ENCODE measurements around the gene YIF1A.

The YIF1A gene

DNA sequence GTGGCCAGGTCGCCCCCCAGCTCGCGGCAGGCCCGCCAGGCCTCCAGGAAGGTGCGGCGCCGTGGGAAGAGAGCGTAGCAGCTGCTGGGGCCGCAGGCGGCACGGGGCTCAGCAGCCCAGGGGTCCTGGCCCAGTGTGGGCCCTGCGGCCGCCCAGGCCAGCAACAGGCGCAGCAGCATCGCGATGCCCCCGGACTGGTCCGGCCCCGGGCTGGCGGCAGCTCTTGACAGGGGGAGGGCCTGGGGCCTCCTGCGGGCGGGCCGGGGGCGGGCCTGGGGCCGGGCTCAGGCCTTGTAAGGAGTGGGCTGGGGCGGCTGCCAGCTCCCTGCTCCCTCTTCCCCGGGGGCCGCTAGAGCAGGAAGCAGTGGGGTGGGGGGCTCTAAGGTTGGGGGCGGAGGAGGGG lies 27.9 kb upstream of the YIF1A start, which contains the start of gene CD248:
Gene CD248, minus strand, starts transcription at position 196 of the 403 bp plus-strand sequence. Its CDS starts 17 bp downstream, at position 179.
- Histone ChIP-seq H3K36me3 (ENCODE audit: control insufficient read depth in 1 of 2, insufficient read depth in 2 of 2, low read length in 2 of 2) (no peaks in the 10 kb centered on the region), H3K4me3 (ENCODE audit: low read depth in 1 of 2, low read length in 2 of 2) (peak within 1 kb of the TSS in 1 of 2 donors; percentile 51), H3K9me3 (ENCODE audit: control insufficient read depth in 1 of 2, low read length in 2 of 2) (no peaks in the 10 kb centered on the region), H3K4me1 (ENCODE audit: control insufficient read depth in 1 of 2, insufficient read depth in 2 of 2, low read length in 2 of 2) (peaks cover 14 to 27% of the 10 kb centered on the region in 2 donors), H3K9ac (ENCODE audit: low read depth in 1 of 2, low read length in 2 of 2) (peak within 1 kb of the TSS in 1 of 2 donors; percentile 18), H3K27me3 (ENCODE audit: control insufficient read depth in 1 of 2, insufficient read depth in 2 of 2, low read length in 2 of 2) (no peaks in the 10 kb centered on the region), H3K27ac (ENCODE audit: low read depth, low read length) (peak within 1 kb of the TSS; percentile 61)

GRCh38 chr11:66315921-66316811 lies 27.2 kb upstream of the YIF1A start:
- Histone ChIP-seq H3K36me3 (ENCODE audit: control insufficient read depth in 1 of 2, insufficient read depth in 2 of 2, low read length in 2 of 2) (no peaks in the 10 kb centered on the region), H3K27ac (ENCODE audit: low read depth, low read length) (peak overlapping the region; percentile 44), H3K4me1 (ENCODE audit: control insufficient read depth in 1 of 2, insufficient read depth in 2 of 2, low read length in 2 of 2) (peaks cover 19 to 31% of the 10 kb centered on the region in 2 donors), H3K9me3 (ENCODE audit: control insufficient read depth in 1 of 2, low read length in 2 of 2) (no peaks in the 10 kb centered on the region), H3K27me3 (ENCODE audit: control insufficient read depth in 1 of 2, insufficient read depth in 2 of 2, low read length in 2 of 2) (no peaks in the 10 kb centered on the region), H3K9ac (ENCODE audit: low read depth in 1 of 2, low read length in 2 of 2) (peak overlapping the region in 1 of 2 donors; percentile 18), H3K4me3 (ENCODE audit: low read depth in 1 of 2, low read length in 2 of 2) (peak overlapping the region in 1 of 2 donors; percentile 51)

GRCh38 chr11:66315498-66315885 lies 26.5 kb upstream of the YIF1A start:
- H3K9me3 ChIP-seq (ENCODE audit: control insufficient read depth in 1 of 2, low read length in 2 of 2): no peaks in the 10 kb centered on the region
- H3K27me3 ChIP-seq (ENCODE audit: control insufficient read depth in 1 of 2, insufficient read depth in 2 of 2, low read length in 2 of 2): no peaks in the 10 kb centered on the region
- peak overlapping the region in 1 of 2 donors; percentile 18 for H3K9ac ChIP-seq (ENCODE audit: low read depth in 1 of 2, low read length in 2 of 2)
- no peak overlapping the region for H3K27ac ChIP-seq (ENCODE audit: low read depth, low read length)
- H3K36me3 ChIP-seq (ENCODE audit: control insufficient read depth in 1 of 2, insufficient read depth in 2 of 2, low read length in 2 of 2): no peaks in the 10 kb centered on the region
- peak overlapping the region in 1 of 2 donors; percentile 51 for H3K4me3 ChIP-seq (ENCODE audit: low read depth in 1 of 2, low read length in 2 of 2)
- H3K4me1 ChIP-seq (ENCODE audit: control insufficient read depth in 1 of 2, insufficient read depth in 2 of 2, low read length in 2 of 2): peaks cover 19 to 31% of the 10 kb centered on the region in 2 donors

DNA sequence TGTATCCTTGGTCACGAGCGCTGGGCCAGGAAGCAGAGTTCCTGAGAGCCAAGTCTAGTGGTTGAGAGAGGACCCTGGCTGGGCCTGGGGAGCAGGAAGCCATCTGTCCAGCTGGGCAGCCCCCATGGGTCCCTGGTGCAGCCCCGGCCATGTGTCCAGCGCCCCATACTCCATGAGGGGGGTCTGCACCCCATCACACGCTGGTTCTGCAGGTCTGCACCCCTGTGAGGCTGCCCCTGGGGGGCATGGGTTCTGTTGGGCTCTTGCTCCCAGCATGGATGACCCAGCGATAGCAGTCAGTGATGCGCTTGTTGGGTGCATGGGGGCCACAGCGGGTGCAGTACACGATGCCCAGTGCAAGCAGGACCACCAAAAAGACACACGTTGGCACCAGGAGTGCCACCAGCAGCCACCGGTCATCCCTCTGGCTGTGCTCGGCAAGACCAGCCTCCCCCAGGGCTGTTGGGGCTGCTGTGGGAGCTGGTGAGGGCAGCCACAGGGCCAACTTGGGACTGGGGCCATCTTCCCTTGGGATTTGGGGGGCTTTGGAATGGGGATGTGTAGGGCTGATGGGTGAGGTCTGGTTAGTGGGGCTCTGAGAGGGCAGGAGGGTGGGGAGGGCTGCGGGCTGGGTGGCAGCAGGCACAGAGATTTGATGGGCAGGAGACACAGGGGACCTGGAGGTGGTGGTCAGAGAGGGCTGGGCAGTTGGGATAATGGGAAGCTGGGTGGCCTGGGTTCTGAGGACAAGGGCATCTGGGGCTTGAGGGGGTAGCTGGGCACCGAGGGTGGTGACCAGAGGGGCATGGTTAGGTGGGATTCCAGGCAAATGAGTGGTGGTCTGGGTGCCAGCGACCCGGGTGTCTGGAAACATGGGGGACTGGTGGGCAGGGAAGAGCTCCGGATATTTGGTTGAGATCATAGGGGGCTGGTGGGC lies 25.9 kb upstream of the YIF1A start:
- H3K4me1 ChIP-seq (ENCODE audit: control insufficient read depth in 1 of 2, insufficient read depth in 2 of 2, low read length in 2 of 2): peaks cover 19 to 31% of the 10 kb centered on the region in 2 donors
- no peak overlapping the region for H3K27ac ChIP-seq (ENCODE audit: low read depth, low read length)
- H3K9ac ChIP-seq (ENCODE audit: low read depth in 1 of 2, low read length in 2 of 2): no peak overlapping the region
- H3K36me3 ChIP-seq (ENCODE audit: control insufficient read depth in 1 of 2, insufficient read depth in 2 of 2, low read length in 2 of 2): no peaks in the 10 kb centered on the region
- H3K9me3 ChIP-seq (ENCODE audit: control insufficient read depth in 1 of 2, low read length in 2 of 2): no peaks in the 10 kb centered on the region
- no peak overlapping the region for H3K4me3 ChIP-seq (ENCODE audit: low read depth in 1 of 2, low read length in 2 of 2)
- H3K27me3 ChIP-seq (ENCODE audit: control insufficient read depth in 1 of 2, insufficient read depth in 2 of 2, low read length in 2 of 2): no peaks in the 10 kb centered on the region

- Histone ChIP-seq H3K4me3 (ENCODE audit: low read depth in 1 of 2, low read length in 2 of 2) (no peak overlapping the region), H3K4me1 (ENCODE audit: control insufficient read depth in 1 of 2, insufficient read depth in 2 of 2, low read length in 2 of 2) (peaks cover 19 to 31% of the 10 kb centered on the region in 2 donors), H3K9me3 (ENCODE audit: control insufficient read depth in 1 of 2, low read length in 2 of 2) (no peaks in the 10 kb centered on the region), H3K27ac (ENCODE audit: low read depth, low read length) (no peak overlapping the region), H3K27me3 (ENCODE audit: control insufficient read depth in 1 of 2, insufficient read depth in 2 of 2, low read length in 2 of 2) (no peaks in the 10 kb centered on the region), H3K36me3 (ENCODE audit: control insufficient read depth in 1 of 2, insufficient read depth in 2 of 2, low read length in 2 of 2) (no peaks in the 10 kb centered on the region), H3K9ac (ENCODE audit: low read depth in 1 of 2, low read length in 2 of 2) (no peak overlapping the region)
Observed at GRCh38 chr11:66314186-66314501, 25.2 kb upstream of the YIF1A start.

- H3K9me3 ChIP-seq (ENCODE audit: control insufficient read depth in 1 of 2, low read length in 2 of 2): no peaks in the 10 kb centered on the region
- peaks cover 18 to 26% of the 10 kb centered on the region in 2 donors for H3K4me1 ChIP-seq (ENCODE audit: control insufficient read depth in 1 of 2, insufficient read depth in 2 of 2, low read length in 2 of 2)
- no peaks in the 10 kb centered on the region for H3K27me3 ChIP-seq (ENCODE audit: control insufficient read depth in 1 of 2, insufficient read depth in 2 of 2, low read length in 2 of 2)
- H3K36me3 ChIP-seq (ENCODE audit: control insufficient read depth in 1 of 2, insufficient read depth in 2 of 2, low read length in 2 of 2): no peaks in the 10 kb centered on the region
- peak overlapping the region; percentile 50 to 65 for H3K4me3 ChIP-seq (ENCODE audit: low read depth in 1 of 2, low read length in 2 of 2)
- peak overlapping the region; percentile 47 to 61 for H3K9ac ChIP-seq (ENCODE audit: low read depth in 1 of 2, low read length in 2 of 2)
- peak overlapping the region; percentile 83 for H3K27ac ChIP-seq (ENCODE audit: low read depth, low read length)
Observed at GRCh38 chr11:66313321-66314185, 24.6 kb upstream of the YIF1A start.

DNA sequence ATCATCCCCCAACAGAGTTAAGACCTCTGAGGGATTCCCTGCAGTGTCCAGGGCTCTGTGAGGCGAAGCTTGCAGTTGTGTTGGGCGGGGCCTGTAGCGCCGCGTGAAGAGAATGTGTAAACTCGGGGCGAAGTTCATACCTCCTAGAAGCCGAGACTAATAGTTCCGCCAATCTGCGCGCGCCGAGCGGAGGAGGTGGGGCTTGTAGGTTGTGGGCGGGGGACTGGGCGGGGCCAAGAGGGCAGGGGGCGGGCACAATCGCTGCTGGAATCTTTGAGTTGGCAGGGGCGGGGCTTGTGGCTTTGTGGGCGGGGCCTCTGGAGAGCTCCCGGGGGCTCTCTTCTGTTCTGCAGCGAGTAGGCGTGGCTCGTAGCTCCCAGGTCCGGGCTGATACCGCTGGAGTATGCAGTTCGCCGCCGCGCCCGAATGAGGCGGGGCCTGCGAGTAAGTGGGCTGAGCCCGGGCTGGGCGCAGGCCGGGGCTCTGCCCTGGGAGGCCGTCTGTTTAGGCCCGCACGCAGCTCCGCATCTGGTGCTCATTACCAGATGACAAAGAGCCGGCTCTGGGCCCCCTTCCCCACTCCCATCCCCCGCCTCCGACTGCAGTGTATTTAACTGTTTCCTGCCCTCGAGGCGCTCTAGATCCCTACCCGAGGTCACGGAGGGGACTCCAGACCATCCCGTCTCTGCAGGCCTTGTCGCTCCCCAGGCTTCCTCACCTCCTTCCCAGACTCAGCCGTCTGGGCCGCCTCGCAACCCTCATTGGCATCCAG lies 23.8 kb upstream of the YIF1A start:
- Histone ChIP-seq H3K4me1 (ENCODE audit: control insufficient read depth in 1 of 2, insufficient read depth in 2 of 2, low read length in 2 of 2) (peaks cover 10 to 18% of the 10 kb centered on the region in 2 donors), H3K27ac (ENCODE audit: low read depth, low read length) (peak overlapping the region; percentile 83), H3K36me3 (ENCODE audit: control insufficient read depth in 1 of 2, insufficient read depth in 2 of 2, low read length in 2 of 2) (no peaks in the 10 kb centered on the region), H3K9ac (ENCODE audit: low read depth in 1 of 2, low read length in 2 of 2) (peak overlapping the region; percentile 47 to 67), H3K4me3 (ENCODE audit: low read depth in 1 of 2, low read length in 2 of 2) (peak overlapping the region; percentile 65 to 71), H3K9me3 (ENCODE audit: control insufficient read depth in 1 of 2, low read length in 2 of 2) (no peaks in the 10 kb centered on the region), H3K27me3 (ENCODE audit: control insufficient read depth in 1 of 2, insufficient read depth in 2 of 2, low read length in 2 of 2) (no peaks in the 10 kb centered on the region)

DNA sequence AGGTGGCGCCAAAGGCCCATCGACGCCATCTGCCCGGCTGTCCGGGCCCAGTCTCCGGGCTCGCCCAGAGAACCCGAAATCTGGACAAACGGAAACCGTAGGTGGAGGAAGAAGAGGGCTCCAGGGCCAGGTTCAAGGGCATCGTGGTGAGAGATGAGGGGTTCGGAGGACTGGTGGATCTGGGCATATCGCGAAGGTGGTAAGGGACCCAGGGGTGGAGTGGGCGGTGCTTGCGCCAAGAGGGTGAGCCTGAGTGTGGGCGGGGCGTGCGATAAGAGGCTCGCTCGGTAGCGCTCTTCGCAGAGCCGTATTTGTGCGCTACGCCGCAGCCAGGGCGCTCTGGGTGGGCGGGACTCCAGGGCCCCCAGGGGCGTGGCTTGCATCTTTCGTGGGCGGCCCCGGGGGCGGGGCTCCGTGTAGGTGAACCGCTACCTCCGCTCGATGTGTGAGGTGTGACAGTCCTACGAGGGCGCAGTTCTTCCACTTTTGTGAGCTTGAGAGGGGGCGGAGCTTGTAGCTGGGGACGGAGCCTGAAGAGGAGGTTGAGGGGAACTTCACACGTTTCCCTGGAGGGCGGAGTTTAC lies 23.1 kb upstream of the YIF1A start:
- H3K4me1 ChIP-seq (ENCODE audit: control insufficient read depth in 1 of 2, insufficient read depth in 2 of 2, low read length in 2 of 2): peaks cover 9 to 18% of the 10 kb centered on the region in 2 donors
- H3K9ac ChIP-seq (ENCODE audit: low read depth in 1 of 2, low read length in 2 of 2): peak overlapping the region; percentile 27 to 67
- H3K27me3 ChIP-seq (ENCODE audit: control insufficient read depth in 1 of 2, insufficient read depth in 2 of 2, low read length in 2 of 2): no peaks in the 10 kb centered on the region
- H3K4me3 ChIP-seq (ENCODE audit: low read depth in 1 of 2, low read length in 2 of 2): peak overlapping the region; percentile 63 to 71
- H3K9me3 ChIP-seq (ENCODE audit: control insufficient read depth in 1 of 2, low read length in 2 of 2): no peaks in the 10 kb centered on the region
- no peaks in the 10 kb centered on the region for H3K36me3 ChIP-seq (ENCODE audit: control insufficient read depth in 1 of 2, insufficient read depth in 2 of 2, low read length in 2 of 2)
- peak overlapping the region; percentile 82 for H3K27ac ChIP-seq (ENCODE audit: low read depth, low read length)

All from duodenal mucosa (tissue), 2 donors.